ENCODE measurements around the gene PXYLP1.
"Not testable (repeated sequence)": the region's sequence is repeated elsewhere in the genome, so short reads cannot be mapped to it uniquely, and the experiment has no call there.

PXYLP1 gene

DNA sequence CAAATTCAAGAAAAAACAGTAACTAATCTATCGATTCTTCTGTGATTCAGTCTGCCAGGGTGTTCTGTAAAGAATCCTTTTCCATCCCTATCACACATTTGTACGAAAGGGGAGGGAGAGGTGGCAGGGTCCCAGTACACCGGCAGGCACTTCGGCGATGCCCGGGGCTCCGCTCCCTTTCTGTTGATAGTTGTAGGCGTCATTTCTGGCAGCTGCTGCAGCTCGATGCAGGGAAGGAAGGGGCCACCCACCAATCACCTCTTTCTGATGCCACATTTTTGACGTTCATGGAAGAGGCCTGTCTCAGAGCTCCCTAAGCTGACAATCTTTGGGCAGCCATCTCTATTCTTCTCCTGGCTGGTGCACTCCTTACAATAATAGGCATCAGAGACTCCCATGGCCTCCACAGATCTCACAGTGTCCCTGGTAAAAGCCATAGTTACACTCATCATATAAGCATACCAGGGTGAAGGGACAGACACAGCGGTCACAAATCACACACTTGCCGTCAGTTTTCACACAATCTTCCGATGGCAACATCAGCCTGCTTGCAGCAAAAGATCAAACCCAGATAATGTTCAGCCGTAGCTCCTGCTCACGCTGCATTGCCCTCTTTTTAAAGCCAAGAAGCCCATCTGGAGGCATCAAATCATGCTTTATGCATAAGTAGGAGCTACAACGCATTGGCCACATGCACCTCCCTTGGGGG, 75.9 kb downstream of the PXYLP1 start:
- H3K36me3 ChIP-seq (ENCODE audit: control insufficient read depth, low read depth, low read length) = no peaks in the 10 kb centered on the region
- no peak overlapping the region for H3K9ac ChIP-seq (ENCODE audit: low read length)
- no peak overlapping the region for H3K27ac ChIP-seq (ENCODE audit: low read length)
- H3K27me3 ChIP-seq (ENCODE audit: control insufficient read depth, insufficient read depth, low read length) = peaks cover 8% of the 10 kb centered on the region
- no peaks in the 10 kb centered on the region for H3K9me3 ChIP-seq (ENCODE audit: control insufficient read depth, low read depth, low read length)
- no peak overlapping the region for H3K4me3 ChIP-seq (ENCODE audit: low read length)
- peaks cover 8% of the 10 kb centered on the region for H3K4me1 ChIP-seq (ENCODE audit: control insufficient read depth, low read depth, low read length)

DNA sequence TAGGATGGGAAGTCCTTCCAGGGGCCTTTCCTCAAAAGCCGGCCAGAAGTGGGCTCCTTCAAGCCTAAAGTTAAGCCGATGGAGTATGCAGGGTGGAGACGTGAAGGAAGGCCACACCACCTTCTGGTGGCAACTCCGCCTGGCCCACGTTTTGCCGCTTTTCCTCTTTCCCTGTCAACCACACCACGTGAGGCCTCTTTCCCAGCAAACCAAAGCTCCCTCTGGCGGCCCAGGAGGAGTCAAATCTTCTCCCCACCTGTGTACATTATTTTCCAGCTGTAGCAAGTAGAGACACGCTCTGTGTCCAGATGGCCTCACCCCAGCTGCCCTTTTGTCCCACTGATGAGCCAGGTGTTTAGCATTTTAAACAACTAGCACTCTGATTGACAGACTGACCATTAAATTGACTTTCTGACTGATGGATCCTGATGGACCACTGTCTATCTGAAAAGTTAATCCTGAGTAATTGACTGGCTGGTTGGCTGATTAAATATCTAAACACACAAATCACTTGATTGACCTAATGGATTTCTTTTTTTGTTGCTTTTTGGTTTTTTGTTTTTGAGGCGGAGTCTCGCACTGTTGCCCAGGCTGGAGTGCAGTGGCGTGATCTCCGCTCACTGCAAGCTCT, 77.1 kb downstream of the PXYLP1 start:
- H3K36me3 ChIP-seq (ENCODE audit: control insufficient read depth, low read depth, low read length) = no peaks in the 10 kb centered on the region
- H3K27me3 ChIP-seq (ENCODE audit: control insufficient read depth, insufficient read depth, low read length) = peaks cover 8% of the 10 kb centered on the region
- H3K9ac ChIP-seq (ENCODE audit: low read length) = no peak overlapping the region
- peaks cover 8% of the 10 kb centered on the region for H3K4me1 ChIP-seq (ENCODE audit: control insufficient read depth, low read depth, low read length)
- no peaks in the 10 kb centered on the region for H3K9me3 ChIP-seq (ENCODE audit: control insufficient read depth, low read depth, low read length)
- H3K4me3 ChIP-seq (ENCODE audit: low read length) = no peak overlapping the region
- no peak overlapping the region for H3K27ac ChIP-seq (ENCODE audit: low read length)

DNA sequence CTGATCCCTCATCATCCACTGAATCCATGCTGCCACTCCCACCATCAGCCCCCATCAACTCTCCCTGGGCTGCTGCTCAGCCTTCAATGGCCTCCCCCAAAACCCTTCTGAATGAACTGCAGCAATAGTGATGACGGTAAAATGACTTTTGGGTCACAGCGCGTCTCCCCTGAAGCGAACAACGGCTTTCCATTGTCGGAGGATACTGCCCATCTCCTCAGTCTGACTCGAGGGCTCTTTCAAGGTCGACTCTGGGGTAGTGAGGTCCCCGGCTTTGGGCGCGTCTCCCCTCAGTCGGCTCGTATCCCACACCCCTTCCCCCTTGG, 79.5 kb downstream of the PXYLP1 start:
- H3K36me3 ChIP-seq (ENCODE audit: control insufficient read depth, low read depth, low read length) = no peaks in the 10 kb centered on the region
- H3K4me3 ChIP-seq (ENCODE audit: low read length) = peak overlapping the region; percentile 97
- H3K9ac ChIP-seq (ENCODE audit: low read length) = peak overlapping the region; percentile 78
- H3K27ac ChIP-seq (ENCODE audit: low read length) = peak overlapping the region; percentile 61
- H3K4me1 ChIP-seq (ENCODE audit: control insufficient read depth, low read depth, low read length) = peaks cover 8% of the 10 kb centered on the region
- H3K9me3 ChIP-seq (ENCODE audit: control insufficient read depth, low read depth, low read length) = no peaks in the 10 kb centered on the region
- H3K27me3 ChIP-seq (ENCODE audit: control insufficient read depth, insufficient read depth, low read length) = peaks cover 8% of the 10 kb centered on the region

DNA sequence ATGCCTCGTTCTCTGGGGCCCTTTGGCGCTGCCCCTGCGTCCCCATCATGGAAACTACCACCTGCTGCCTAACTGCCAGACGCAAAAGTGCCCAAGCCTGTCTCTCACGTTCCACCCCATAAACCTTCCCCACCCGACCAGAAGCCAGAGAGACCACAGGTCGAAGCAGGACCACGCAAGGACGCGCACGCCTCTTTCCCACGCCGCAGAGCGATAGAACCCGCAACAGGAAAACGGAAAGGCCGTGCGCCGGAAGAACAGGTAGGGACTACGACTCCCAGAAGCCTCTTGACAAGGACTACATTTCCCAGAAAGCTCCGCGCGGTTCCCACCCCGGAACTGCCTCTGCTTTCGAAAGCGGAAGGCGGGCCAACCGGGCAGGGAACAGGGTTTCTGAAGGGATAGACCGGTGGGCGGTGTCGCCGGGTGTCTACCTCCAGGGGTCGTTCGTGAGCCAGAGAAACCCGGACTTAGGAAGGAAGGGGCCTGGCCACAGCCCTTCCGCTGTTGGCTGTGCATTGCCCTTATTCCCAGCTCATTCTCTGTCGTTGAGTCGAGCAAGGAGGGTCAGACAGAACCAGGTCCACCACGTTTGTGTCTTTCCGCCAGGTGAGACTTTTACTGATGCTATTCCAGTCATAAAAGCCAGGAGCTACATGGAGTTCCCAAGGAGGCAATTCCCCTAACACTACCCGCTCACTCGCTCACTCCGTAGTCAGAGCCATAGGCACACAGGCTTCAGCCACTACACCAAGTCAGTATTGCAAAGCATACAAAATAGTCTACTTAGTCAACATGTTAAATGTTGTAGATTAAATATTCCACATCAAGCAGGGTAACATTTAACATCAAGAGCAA, 80.1 kb downstream of the PXYLP1 start:
- Histone ChIP-seq H3K27ac (ENCODE audit: low read length) (peak overlapping the region; percentile 61), H3K4me1 (ENCODE audit: control insufficient read depth, low read depth, low read length) (peaks cover 8% of the 10 kb centered on the region), H3K9ac (ENCODE audit: low read length) (peak overlapping the region; percentile 78), H3K9me3 (ENCODE audit: control insufficient read depth, low read depth, low read length) (no peaks in the 10 kb centered on the region), H3K36me3 (ENCODE audit: control insufficient read depth, low read depth, low read length) (no peaks in the 10 kb centered on the region), H3K4me3 (ENCODE audit: low read length) (peak overlapping the region; percentile 97), H3K27me3 (ENCODE audit: control insufficient read depth, insufficient read depth, low read length) (peaks cover 8% of the 10 kb centered on the region)

DNA sequence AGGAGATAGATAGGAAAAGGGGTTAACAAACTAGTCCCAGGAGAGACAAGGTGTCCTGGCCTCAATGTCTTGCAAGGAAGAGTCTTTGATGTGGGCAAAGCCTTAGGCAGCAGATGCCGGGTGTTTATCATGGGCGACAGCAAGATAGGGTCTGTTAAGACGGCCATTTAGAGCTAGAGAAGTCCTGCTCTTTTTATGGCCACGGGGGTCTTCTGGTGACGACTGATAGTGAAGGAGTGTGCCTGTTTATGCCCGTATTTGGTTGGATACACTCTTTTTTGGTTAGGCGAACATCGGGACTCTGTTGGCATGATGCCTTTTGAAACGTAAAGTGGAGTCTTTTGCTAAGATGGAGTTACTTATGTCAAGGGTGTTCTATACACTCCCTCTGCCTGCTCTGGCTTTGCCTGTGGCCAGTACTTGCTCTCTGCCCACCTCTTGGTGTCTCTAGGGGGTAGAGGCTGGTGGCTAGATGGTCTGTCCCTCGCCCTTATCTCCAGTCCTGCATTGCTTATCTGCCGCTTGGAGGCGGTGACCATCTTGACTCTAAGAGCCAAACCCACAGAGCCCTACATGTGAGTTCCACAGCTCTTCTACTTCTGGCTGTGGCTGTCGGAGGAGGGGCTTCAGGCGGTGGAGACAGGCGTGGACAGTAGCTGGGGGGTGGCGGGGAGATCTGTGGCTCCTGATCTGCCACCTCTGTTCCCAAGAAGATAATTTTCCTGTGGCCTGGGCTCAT, 80.9 kb downstream of the PXYLP1 start:
- Histone ChIP-seq H3K36me3 (ENCODE audit: control insufficient read depth, low read depth, low read length) (no peaks in the 10 kb centered on the region), H3K9ac (ENCODE audit: low read length) (no peak overlapping the region), H3K27me3 (ENCODE audit: control insufficient read depth, insufficient read depth, low read length) (peaks cover 8% of the 10 kb centered on the region), H3K9me3 (ENCODE audit: control insufficient read depth, low read depth, low read length) (no peaks in the 10 kb centered on the region), H3K4me1 (ENCODE audit: control insufficient read depth, low read depth, low read length) (peaks cover 8% of the 10 kb centered on the region), H3K27ac (ENCODE audit: low read length) (no peak overlapping the region), H3K4me3 (ENCODE audit: low read length) (peak overlapping the region; percentile 97)

DNA sequence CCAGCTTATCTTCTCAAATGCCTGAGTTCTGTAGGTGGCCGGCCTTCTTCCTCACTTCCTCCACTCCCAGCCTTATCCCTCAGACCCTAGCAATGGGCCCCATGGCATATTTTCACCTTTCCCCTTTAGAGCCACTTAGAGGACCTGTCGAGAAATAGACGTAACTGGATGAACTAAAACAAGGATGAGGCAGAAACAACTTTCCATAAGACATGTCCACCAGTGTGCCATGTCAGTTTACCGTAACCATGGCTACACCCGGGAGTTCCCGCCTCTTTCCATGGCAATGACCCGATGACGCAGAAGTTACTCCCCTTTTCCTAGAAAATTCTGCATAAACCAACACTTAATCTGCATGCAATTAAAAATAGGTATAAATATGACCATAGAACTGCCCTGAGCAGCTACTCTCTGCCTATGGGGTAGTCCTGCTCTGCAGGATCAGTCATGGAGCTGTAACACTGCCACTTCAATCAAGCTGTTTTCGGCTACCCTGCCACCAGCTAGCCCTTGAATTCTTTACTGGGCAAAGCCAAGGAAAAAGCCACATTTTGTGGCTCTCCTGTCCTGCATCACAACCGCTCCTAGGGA, 81.6 kb downstream of the PXYLP1 start:
- H3K27ac ChIP-seq (ENCODE audit: low read length) = no peak overlapping the region
- no peak overlapping the region for H3K4me3 ChIP-seq (ENCODE audit: low read length)
- H3K9ac ChIP-seq (ENCODE audit: low read length) = no peak overlapping the region

DNA sequence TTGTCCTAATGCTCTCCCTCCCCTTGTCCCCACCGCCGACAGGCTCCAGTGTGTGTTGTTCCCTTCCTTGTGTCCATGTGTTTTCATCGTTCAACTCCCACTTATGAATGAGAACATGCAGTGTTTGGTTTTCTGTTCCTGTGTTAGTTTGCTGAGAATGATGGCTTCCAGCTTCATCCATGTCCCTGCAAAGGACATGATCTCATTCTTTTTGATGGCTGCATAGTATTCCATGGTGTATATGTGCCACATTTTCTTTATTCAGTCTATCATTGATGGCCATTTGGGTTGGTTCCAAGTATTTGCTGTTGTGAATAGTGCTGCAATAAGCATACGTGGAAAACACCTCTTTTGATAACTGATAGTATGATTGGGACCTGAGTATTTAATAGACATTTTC, 82.8 kb downstream of the PXYLP1 start:
- not testable (repeated sequence) for H3K27me3 ChIP-seq (ENCODE audit: control insufficient read depth, insufficient read depth, low read length); H3K9me3 ChIP-seq (ENCODE audit: control insufficient read depth, low read depth, low read length); H3K4me3 ChIP-seq (ENCODE audit: low read length); H3K27ac ChIP-seq (ENCODE audit: low read length); H3K9ac ChIP-seq (ENCODE audit: low read length); H3K36me3 ChIP-seq (ENCODE audit: control insufficient read depth, low read depth, low read length); H3K4me1 ChIP-seq (ENCODE audit: control insufficient read depth, low read depth, low read length)

More for the DNA sequence above, 81.6 kb downstream of the PXYLP1 start:
- Histone ChIP-seq H3K4me1 (ENCODE audit: control insufficient read depth, low read depth, low read length) (peaks cover 8% of the 10 kb centered on the region), H3K36me3 (ENCODE audit: control insufficient read depth, low read depth, low read length) (no peaks in the 10 kb centered on the region), H3K27me3 (ENCODE audit: control insufficient read depth, insufficient read depth, low read length) (peaks cover 3% of the 10 kb centered on the region), H3K9me3 (ENCODE audit: control insufficient read depth, low read depth, low read length) (no peaks in the 10 kb centered on the region)

DNA sequence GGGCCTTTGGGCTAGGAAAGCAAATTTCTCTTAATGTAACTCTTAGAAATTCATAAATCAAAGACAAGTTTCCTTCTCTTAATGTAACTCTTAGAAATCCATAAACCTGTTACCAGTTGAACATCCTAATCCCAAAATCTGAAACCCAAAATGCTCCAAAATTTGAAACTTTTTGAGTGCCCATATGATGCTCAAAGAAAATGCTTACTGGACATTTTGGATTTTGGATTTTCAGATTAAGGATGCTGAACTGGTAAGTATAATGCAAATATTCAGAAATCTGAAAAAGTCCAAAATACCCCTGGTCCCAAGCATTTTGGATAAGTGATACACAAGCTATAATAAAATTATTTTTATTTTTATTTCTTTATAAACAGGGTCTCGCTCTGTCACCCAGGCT, 85.2 kb downstream of the PXYLP1 start:
- peaks cover 3% of the 10 kb centered on the region for H3K4me1 ChIP-seq (ENCODE audit: control insufficient read depth, low read depth, low read length)
- H3K27ac ChIP-seq (ENCODE audit: low read length) = no peak overlapping the region
- H3K27me3 ChIP-seq (ENCODE audit: control insufficient read depth, insufficient read depth, low read length) = no peaks in the 10 kb centered on the region
- no peak overlapping the region for H3K4me3 ChIP-seq (ENCODE audit: low read length)
- no peaks in the 10 kb centered on the region for H3K9me3 ChIP-seq (ENCODE audit: control insufficient read depth, low read depth, low read length)
- H3K9ac ChIP-seq (ENCODE audit: low read length) = no peak overlapping the region
- no peaks in the 10 kb centered on the region for H3K36me3 ChIP-seq (ENCODE audit: control insufficient read depth, low read depth, low read length)

DNA sequence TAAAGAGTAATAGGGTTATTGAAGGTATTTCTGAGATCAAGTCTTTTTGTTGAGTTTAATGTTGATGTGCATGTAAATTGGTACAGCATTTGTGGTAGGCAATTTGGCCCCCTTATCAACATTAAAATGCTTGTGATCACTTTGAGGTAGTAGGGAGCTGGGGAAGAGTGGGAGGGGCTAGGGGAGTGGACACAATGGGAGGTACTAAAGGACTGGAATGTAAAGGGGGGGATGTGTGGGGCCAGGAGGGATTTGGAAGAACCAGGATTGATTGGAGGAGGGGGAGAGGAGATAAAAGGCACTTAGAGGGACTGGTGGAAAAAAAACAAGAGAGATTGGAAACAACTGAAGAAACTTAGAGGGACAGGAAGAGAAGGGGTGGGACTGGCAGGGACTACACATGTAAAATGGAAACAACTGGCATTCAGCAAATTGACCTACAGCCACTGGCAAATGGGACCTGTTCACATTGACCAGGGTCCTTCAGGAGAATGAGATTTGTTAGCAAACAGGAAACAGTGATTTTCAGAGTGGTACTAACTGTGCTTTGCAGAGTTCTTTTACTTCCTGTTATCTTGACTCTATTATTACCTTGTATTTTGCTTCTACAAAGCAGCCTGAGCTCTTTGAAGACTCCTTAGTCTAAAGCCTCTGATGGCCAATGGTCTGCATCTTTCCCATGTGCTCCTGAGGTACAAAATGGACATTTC, 88.9 kb downstream of the PXYLP1 start:
- no peak overlapping the region for H3K9ac ChIP-seq (ENCODE audit: low read length)
- H3K27me3 ChIP-seq (ENCODE audit: control insufficient read depth, insufficient read depth, low read length) = no peaks in the 10 kb centered on the region
- no peak overlapping the region for H3K27ac ChIP-seq (ENCODE audit: low read length)
- H3K9me3 ChIP-seq (ENCODE audit: control insufficient read depth, low read depth, low read length) = no peaks in the 10 kb centered on the region
- no peak overlapping the region for H3K4me3 ChIP-seq (ENCODE audit: low read length)
- H3K4me1 ChIP-seq (ENCODE audit: control insufficient read depth, low read depth, low read length) = no peaks in the 10 kb centered on the region
- H3K36me3 ChIP-seq (ENCODE audit: control insufficient read depth, low read depth, low read length) = no peaks in the 10 kb centered on the region

DNA sequence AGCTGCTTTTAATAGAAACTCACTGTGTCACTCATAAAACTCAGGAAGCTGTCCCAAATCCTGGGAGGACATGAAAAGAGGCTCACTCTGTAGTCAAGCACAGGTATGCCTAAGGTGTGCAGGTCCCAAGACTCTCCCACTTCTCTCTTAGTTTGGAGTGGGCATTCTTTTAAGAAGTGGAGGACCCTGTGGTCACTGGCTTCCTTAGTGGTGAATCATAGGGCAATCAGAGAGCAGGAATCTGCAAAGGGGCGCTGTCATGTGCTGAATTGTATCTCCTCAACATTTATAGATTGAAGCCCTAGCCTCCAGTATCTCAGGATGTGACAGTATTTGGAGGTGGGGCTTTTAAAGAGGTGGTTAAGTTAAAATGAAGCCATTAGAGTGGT, 89.5 kb downstream of the PXYLP1 start:
- Histone ChIP-seq H3K4me3 (ENCODE audit: low read length) (no peak overlapping the region), H3K9me3 (ENCODE audit: control insufficient read depth, low read depth, low read length) (no peaks in the 10 kb centered on the region), H3K27me3 (ENCODE audit: control insufficient read depth, insufficient read depth, low read length) (no peaks in the 10 kb centered on the region), H3K9ac (ENCODE audit: low read length) (no peak overlapping the region), H3K4me1 (ENCODE audit: control insufficient read depth, low read depth, low read length) (no peaks in the 10 kb centered on the region), H3K36me3 (ENCODE audit: control insufficient read depth, low read depth, low read length) (no peaks in the 10 kb centered on the region), H3K27ac (ENCODE audit: low read length) (no peak overlapping the region)

Measured in iPS-18a (cell line).